ENCODE data around the gene SLC15A1.

- TF ChIP-seq CTCF (IDR thresholded peaks at IDR 0.05) (no peak), MAX (IDR thresholded peaks at IDR 0.05) (no peak), ATOH8 (CRISPR knock-in tag; IDR thresholded peaks at IDR 0.05; ENCODE audit: low read depth) (no peak), POLR2A (IDR thresholded peaks at IDR 0.05; ENCODE audit: low read length) (no peak), NPAS2 (CRISPR knock-in tag; IDR thresholded peaks at IDR 0.05; ENCODE audit: borderline replicate concordance) (no peak), PBX3 (IDR thresholded peaks at IDR 0.05) (no peak), HDAC2 (IDR thresholded peaks at IDR 0.05) (no peak), BCL3 (IDR thresholded peaks at IDR 0.05) (no peak)
Observed at GRCh38 chr13:98797456-98797855, 45.0 kb upstream of the SLC15A1 start.

Measured in A549 (cell line).